Liver (tissue), 9 donors: ENCODE data around the gene MED27. TPM values are rescaled to one million over a fixed set of nuclear protein-coding genes. Genes with fewer than 3 reads are reported as not detected.

Experiments
- DNase-seq: peaks from one replicate; pipeline ENCODE4 v3.0.0-alpha.2; 2017; ENCODE audit warnings: low spot score
- H3K27ac ChIP-seq, 2 donors: one replicate each; pipeline ENCODE4 v1.7.0; 2013; ENCODE audit warnings: inconsistent platforms in 2 of 2, low read length in 2 of 2, control low read depth in 1 of 2, low read depth in 1 of 2, mild to moderate bottlenecking in 1 of 2
- H3K27me3 ChIP-seq, 4 donors: one replicate each; pipeline versions ENCODE4 v1.6.1 to v1.7.0; 2013; ENCODE audit warnings: low read length in 3 of 4, inconsistent platforms in 1 of 4, mild to moderate bottlenecking in 1 of 4, moderate library complexity in 1 of 4; ENCODE audit not compliant: control insufficient read depth in 4 of 4, insufficient read depth in 4 of 4
- H3K36me3 ChIP-seq, 4 donors: one replicate each; pipeline versions ENCODE4 v1.6.1 to v1.7.0; 2013; ENCODE audit warnings: low read length in 3 of 4, mild to moderate bottlenecking in 3 of 4, low read depth in 1 of 4, moderate library complexity in 1 of 4; ENCODE audit not compliant: control insufficient read depth in 4 of 4, insufficient read depth in 3 of 4
- H3K4me1 ChIP-seq, 4 donors: one replicate each; pipeline versions ENCODE4 v1.6.1 to v1.7.0; 2013; ENCODE audit warnings: low read length in 3 of 4, mild to moderate bottlenecking in 3 of 4, moderate library complexity in 1 of 4; ENCODE audit not compliant: control insufficient read depth in 4 of 4, insufficient read depth in 4 of 4
- H3K4me3 ChIP-seq, 3 donors: one replicate each; pipeline versions ENCODE4 v1.6.1 to v1.7.0; 2013; ENCODE audit warnings: low read length in 3 of 3, control low read depth in 1 of 3, low read depth in 1 of 3, mild to moderate bottlenecking in 1 of 3
- H3K9ac ChIP-seq, 2 donors: one replicate each; pipeline ENCODE4 v1.7.0; 2013; ENCODE audit warnings: low read length in 2 of 2, mild to moderate bottlenecking in 2 of 2, moderate library complexity in 2 of 2, control low read depth in 1 of 2, low read depth in 1 of 2
- H3K9me3 ChIP-seq, 4 donors: one replicate each; pipeline versions ENCODE4 v1.6.1 to v1.7.0; 2013; ENCODE audit warnings: low read length in 3 of 4; ENCODE audit not compliant: control insufficient read depth in 4 of 4
- EGR1 ChIP-seq, 2 donors: IDR thresholded peaks; 2 replicates each; pipeline ENCODE4 v1.6.1; 2016 to 2018; ENCODE audit warnings: antibody characterized with exemption in 2 of 2, low read depth in 2 of 2
- FOXA1 ChIP-seq: IDR thresholded peaks from 2 replicates; pipeline ENCODE4 v1.6.1; 2016; ENCODE audit warnings: antibody characterized with exemption
- FOXA2 ChIP-seq: IDR thresholded peaks from 2 replicates; pipeline ENCODE4 v1.6.1; 2016; ENCODE audit warnings: antibody characterized with exemption
- GABPA ChIP-seq, 2 donors: IDR thresholded peaks in 1 of 2; conservative IDR thresholded peaks in 1 of 2; 2 replicates each; pipeline ENCODE4 v1.6.1; 2016; ENCODE audit warnings: antibody characterized with exemption in 2 of 2, mild to moderate bottlenecking in 1 of 2, moderate library complexity in 1 of 2
- HNF4A ChIP-seq, 2 donors: conservative IDR thresholded peaks; 2 replicates each; pipeline ENCODE4 v1.6.1; 2016; ENCODE audit warnings: antibody characterized with exemption in 2 of 2, mild to moderate bottlenecking in 2 of 2
- JUND ChIP-seq, 2 donors: IDR thresholded peaks; 2 replicates each; pipeline ENCODE4 v1.6.1; 2016; ENCODE audit warnings: antibody characterized with exemption in 2 of 2
- MAX ChIP-seq: IDR thresholded peaks from 2 replicates; pipeline ENCODE4 v1.6.1; 2016; ENCODE audit warnings: antibody characterized with exemption
- NR2F2 ChIP-seq: IDR thresholded peaks from 2 replicates; pipeline ENCODE4 v1.6.1; 2016; ENCODE audit warnings: antibody characterized with exemption
- RAD21 ChIP-seq, 2 donors: IDR thresholded peaks; 2 replicates each; pipeline ENCODE4 v1.6.1; 2016; ENCODE audit warnings: antibody characterized with exemption in 2 of 2, mild to moderate bottlenecking in 2 of 2
- REST ChIP-seq: IDR thresholded peaks from 2 replicates; pipeline ENCODE4 v1.6.1; 2016; ENCODE audit warnings: antibody characterized with exemption, mild to moderate bottlenecking
- RXRA ChIP-seq, 2 donors: IDR thresholded peaks; 2 replicates each; pipeline ENCODE4 v1.6.1; 2017 to 2018; ENCODE audit warnings: antibody characterized with exemption in 2 of 2, mild to moderate bottlenecking in 1 of 2
- TAF1 ChIP-seq: conservative IDR thresholded peaks from 2 replicates; pipeline ENCODE4 v1.6.1; 2016; ENCODE audit warnings: antibody characterized with exemption, mild to moderate bottlenecking
- YY1 ChIP-seq: IDR thresholded peaks from 2 replicates; pipeline ENCODE4 v1.6.1; 2016; ENCODE audit warnings: antibody characterized with exemption, mild to moderate bottlenecking
- ZBTB33 ChIP-seq: IDR thresholded peaks from 2 replicates; pipeline ENCODE4 v1.6.1; 2016; ENCODE audit warnings: antibody characterized with exemption
- WGBS: extraction: QIAGEN DNeasy Blood & Tissue Kit; methylation state at CpG from one replicate; pipeline ENCODE4 v1.1.7; 2013; 5-methylcytosine and 5-hydroxymethylcytosine counted together
- polyA plus RNA-seq, 2 donors: library from polyadenylated mRNA; stranded (reverse) in 1 of 2; unstranded in 1 of 2; fragments of 200-250 nt in 1 of 2; fragments of >200 nt in 1 of 2; fragmentation: Nextera tagmentation in 1 of 2; extraction: Ambion mirVana in 1 of 2; gene quantifications; one replicate each; pipeline versions ENCODE4 v1.2.1 to v1.2.3, GENCODE V29; 2013 to 2015
- total RNA-seq, 2 donors: library from RNA; depleted of rRNA; stranded (reverse); fragments of >200 nt; gene quantifications; one replicate each; pipeline ENCODE4 v1.2.3, GENCODE V29; 2014
- TF ChIP-seq, protein P1 (sequence below): IDR thresholded peaks from 2 replicates; pipeline ENCODE4 v1.6.1; 2016; ENCODE audit warnings: antibody characterized with exemption
- TF ChIP-seq, protein P2 (sequence below): fragments of 150-350 bp; IDR thresholded peaks from 2 replicates; pipeline ENCODE4 v1.5.1; 2017; ENCODE audit warnings: improper control_type of control experiment, low read depth, low read length; ENCODE audit not compliant: missing input control
- donor health status: healthy.
- donor health status: healthy.
- donor health status: healthy.
- donor health status: healthy.
- donor health status: healthy.

Gene MED27
- total and polyA plus RNA-seq, 4 donors: 4.6 to 7.9 (median 5.5) TPM

DNA sequence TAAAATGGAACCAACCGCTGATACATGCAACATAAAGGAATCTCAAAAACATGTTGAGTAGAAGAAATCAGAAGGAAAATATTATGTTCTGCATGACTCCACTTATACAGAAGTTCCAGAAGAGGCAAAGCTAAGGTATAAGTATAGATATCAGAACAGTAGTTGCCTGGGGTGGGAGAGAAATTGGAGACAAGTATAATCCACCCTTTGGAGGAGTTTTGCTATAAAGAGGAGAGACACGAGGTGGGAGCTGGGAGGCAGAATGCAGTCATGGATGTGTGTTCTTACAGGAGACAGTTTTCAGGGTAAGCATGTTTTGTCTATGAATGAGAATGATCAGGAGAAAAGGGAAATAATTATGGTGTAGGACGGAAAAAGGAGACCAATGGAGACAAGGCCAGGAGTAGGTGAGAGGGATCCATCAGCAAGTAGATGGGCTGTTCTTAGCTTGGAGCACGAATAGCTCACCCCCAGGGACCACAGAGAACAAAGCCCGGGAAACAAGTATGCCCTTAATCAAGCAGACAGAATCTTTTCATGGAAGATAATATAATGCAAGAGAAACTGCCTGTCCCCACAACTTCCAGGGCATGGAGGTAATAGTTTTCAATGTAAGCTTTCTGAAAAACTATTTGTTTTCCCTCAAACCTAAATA, 72.2 kb downstream of the MED27 start:
- peaks cover 0 to 3% (median 2%) of the 10 kb centered on the region in 4 donors for H3K4me1 ChIP-seq
- no peak overlapping the region for H3K4me3 ChIP-seq
- WGBS: 94% methylated on average over 5 of the region's 5 CpGs

More for the DNA sequence above, 72.2 kb downstream of the MED27 start:
- H3K36me3 ChIP-seq: no peaks in the 10 kb centered on the region
- DNase-seq: no peak
- H3K27ac ChIP-seq: no peak overlapping the region
- no peaks in the 10 kb centered on the region for H3K27me3 ChIP-seq
- no peaks in the 10 kb centered on the region for H3K9me3 ChIP-seq
- TF ChIP-seq REST (no peak), ZBTB33 (no peak), GABPA (IDR thresholded peaks at IDR 0.05 in 1 of 2, conservative IDR thresholded peaks at IDR 0.05 in 1 of 2) (no peak), FOXA1 (no peak), MAX (no peak), JUND (IDR thresholded peaks at IDR 0.05) (no peak), RAD21 (IDR thresholded peaks at IDR 0.05) (no peak), RXRA (IDR thresholded peaks at IDR 0.05) (no peak), TAF1 (no peak), HNF4A (conservative IDR thresholded peaks at IDR 0.05) (no peak), EGR1 (IDR thresholded peaks at IDR 0.05; ENCODE audit: low read depth in 2 of 2) (no peak), FOXA2 (no peak), NR2F2 (no peak), YY1 (no peak)
- TF ChIP-seq, protein P1, sequence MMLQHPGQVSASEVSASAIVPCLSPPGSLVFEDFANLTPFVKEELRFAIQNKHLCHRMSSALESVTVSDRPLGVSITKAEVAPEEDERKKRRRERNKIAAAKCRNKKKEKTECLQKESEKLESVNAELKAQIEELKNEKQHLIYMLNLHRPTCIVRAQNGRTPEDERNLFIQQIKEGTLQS: no peak
- TF ChIP-seq, protein P2, sequence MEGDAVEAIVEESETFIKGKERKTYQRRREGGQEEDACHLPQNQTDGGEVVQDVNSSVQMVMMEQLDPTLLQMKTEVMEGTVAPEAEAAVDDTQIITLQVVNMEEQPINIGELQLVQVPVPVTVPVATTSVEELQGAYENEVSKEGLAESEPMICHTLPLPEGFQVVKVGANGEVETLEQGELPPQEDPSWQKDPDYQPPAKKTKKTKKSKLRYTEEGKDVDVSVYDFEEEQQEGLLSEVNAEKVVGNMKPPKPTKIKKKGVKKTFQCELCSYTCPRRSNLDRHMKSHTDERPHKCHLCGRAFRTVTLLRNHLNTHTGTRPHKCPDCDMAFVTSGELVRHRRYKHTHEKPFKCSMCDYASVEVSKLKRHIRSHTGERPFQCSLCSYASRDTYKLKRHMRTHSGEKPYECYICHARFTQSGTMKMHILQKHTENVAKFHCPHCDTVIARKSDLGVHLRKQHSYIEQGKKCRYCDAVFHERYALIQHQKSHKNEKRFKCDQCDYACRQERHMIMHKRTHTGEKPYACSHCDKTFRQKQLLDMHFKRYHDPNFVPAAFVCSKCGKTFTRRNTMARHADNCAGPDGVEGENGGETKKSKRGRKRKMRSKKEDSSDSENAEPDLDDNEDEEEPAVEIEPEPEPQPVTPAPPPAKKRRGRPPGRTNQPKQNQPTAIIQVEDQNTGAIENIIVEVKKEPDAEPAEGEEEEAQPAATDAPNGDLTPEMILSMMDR: no peak
- H3K9ac ChIP-seq: no peak overlapping the region
